Endothelial cell of hepatic sinusoid (primary cell): Measurements from ENCODE around the gene WDR33.
"Not testable (repeated sequence)": the region's sequence is repeated elsewhere in the genome, so short reads cannot be mapped to it uniquely, and the experiment has no call there.

ENCODE experiments used
- in situ Hi-C: cut with HindIII; loops from 2 replicates; pipeline ENCODE4 v1.10.0; 2017; ENCODE audit warnings: low sequenced_read_pairs

The WDR33 gene

GRCh38 chr2:127811397-127812321, 688 bp upstream of the WDR33 start:
- in situ Hi-C loops: no loop called here

- in situ Hi-C loops: no loop called here
Observed at GRCh38 chr2:127810156-127810618, 784 bp downstream of the WDR33 start.

- in situ Hi-C loops: no loop called here
Observed at GRCh38 chr2:127807678-127808353, 3.2 kb downstream of the WDR33 start.

DNA sequence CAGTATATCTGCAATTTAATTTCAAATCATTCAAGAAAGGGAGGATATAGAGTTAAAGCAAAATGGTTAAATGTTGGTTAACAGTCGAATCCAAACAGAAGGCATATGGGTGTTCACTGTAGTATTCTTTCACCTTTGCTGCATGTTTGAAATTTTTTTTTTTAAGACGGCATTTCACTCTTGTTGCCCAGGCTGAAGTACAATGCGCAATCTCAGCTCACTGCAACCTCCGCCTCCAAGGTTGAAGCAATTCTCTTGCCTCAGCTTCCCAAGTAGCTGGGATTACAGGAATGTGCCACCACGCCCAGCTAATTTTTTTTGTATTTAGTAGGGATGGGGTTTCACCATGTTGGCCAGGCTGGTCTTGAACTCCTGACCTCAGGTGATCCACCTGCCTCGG, 4.1 kb downstream of the WDR33 start:
- in situ Hi-C loops: not testable (repeated sequence)

DNA sequence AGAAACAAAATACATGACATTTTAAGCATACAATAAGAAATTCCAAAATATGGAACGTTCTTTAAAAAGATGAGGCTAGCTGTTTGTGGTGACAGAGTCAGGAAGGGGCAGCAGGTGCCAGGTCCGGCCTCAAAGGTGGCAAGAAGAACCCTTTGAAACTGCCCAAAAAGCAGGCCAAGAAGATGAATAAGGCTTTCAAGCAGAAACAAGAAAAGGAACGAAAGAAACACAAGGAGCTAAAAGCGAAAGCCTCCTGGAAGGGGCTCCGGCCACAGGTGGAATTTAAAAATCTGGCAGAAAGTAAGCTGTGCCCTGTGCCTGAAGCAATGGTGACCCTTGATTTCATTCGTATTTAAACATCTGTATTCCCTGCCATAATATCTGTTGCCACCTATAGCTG, 5.5 kb downstream of the WDR33 start:
- in situ Hi-C loops: no loop called here

DNA sequence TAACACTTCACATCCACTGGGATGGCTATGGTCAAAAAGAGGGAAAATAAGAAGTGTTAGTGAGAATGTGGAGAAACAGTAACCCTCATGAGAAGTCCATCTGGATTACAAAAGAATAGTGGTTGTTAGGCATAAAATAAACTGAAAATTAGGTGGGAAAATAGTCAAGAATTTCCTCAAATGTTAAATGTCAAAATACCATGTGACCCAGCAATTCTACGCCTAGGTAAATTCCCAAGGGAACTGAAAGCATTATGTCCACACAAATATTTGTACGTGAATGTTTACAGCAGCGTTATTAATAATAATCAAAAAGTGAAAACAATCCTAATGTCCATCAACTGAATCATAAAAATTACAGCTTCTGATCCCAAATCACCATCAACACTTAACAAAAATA, 11.0 kb downstream of the WDR33 start:
- in situ Hi-C loops: no loop called here

DNA sequence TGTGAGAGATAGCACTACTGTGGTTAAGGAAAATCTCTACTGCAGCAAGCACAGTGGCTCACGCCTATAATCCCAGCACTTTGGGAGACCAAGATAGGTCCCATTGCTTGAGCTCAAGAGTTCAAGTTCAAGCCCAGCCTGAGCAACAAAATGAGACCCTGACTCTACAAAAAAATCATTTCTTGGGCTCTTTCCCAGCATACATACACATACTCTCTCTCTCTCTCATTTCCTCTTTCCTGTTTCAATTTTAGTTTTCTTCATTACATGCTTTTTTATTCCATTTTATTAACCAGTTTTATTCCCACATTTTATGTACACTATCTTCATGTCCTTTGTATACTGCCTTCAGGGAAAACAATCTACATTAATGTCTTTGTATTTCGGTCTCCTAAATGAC, 14.6 kb downstream of the WDR33 start:
- in situ Hi-C loops: no loop called here

GRCh38 chr2:127794901-127795300, 16.1 kb downstream of the WDR33 start:
- in situ Hi-C loops: not testable (repeated sequence)

- in situ Hi-C loops: no loop called here
Observed at GRCh38 chr2:127792805-127793204, 18.2 kb downstream of the WDR33 start.

- in situ Hi-C loops: no loop called here
Observed at GRCh38 chr2:127790694-127791529, 20.1 kb downstream of the WDR33 start.

DNA sequence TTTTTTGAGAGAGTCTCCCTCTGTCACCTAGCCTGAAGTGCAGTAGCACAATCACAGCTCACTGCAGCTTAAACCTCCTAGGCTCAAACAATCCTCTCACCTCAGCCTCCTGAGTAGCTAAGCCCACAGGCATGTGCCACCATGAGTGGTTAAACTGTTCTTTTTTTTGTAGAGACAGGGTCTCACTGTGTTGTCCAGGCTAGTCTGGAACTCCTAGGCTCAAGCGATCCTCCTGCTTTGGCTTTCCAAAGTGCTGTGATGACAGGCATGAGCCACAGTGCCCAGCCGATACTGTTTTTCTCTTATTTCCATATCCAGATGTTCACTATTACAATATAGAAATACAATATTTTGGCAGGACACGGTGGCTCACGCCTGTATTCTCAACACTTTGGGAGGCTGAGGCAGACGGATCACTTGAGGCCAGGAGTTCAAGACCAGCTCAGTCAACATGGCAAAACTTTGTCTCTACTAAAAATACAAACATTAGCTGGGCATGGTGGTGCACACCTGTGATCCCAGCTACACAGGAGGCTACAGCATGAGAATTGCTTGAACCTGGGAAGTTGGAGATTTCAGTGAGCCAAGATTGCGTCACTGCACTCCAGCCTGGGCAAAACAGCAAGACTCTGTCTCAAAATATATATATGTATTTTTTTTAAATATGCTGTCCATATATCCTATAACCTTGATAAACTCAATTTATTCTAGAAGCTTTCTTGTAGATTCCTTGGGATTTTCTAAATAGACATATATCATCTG, 24.7 kb downstream of the WDR33 start:
- in situ Hi-C loops: no loop called here

GRCh38 chr2:127784965-127785518, 25.9 kb downstream of the WDR33 start:
- in situ Hi-C loops: no loop called here

GRCh38 chr2:127783101-127783500, 27.9 kb downstream of the WDR33 start:
- in situ Hi-C loops: no loop called here

DNA sequence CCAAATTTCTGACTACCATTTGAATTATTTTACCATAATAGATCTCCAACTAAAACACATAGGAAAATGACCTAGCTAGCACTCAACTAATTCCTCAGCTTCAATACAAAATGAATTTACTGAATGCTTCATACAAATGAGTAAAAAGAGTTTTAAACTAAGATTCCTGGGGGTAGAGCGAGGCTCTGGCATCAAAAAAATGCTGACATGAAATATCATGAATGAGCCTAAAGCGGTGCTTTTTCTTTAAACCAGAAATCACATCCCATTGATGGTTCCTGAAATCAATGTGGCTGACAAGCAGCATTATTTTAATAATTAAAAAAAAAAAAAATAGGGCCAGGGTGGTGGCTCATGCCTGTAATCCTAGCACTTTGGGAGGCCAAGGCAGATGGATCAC, 32.1 kb downstream of the WDR33 start:
- in situ Hi-C loops: no loop called here

DNA sequence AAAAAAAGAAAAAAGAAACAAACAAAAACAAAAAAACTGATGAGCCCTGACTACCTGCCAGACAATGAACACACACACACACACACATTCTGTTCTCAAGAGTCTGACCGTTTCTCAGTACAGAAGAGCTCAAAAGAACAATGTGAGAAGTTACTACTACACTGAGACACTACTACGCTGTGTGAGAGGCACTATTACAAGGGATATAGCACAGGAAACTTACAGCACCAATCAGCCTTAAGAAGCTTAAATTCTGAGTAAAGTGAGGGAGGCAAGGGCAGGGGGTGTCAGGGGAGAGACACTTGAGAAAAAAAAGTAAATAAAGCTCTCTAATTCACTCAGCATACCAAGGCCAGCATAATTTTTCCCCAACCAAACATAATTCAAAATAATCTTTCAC, 32.5 kb downstream of the WDR33 start:
- in situ Hi-C loops: no loop called here

DNA sequence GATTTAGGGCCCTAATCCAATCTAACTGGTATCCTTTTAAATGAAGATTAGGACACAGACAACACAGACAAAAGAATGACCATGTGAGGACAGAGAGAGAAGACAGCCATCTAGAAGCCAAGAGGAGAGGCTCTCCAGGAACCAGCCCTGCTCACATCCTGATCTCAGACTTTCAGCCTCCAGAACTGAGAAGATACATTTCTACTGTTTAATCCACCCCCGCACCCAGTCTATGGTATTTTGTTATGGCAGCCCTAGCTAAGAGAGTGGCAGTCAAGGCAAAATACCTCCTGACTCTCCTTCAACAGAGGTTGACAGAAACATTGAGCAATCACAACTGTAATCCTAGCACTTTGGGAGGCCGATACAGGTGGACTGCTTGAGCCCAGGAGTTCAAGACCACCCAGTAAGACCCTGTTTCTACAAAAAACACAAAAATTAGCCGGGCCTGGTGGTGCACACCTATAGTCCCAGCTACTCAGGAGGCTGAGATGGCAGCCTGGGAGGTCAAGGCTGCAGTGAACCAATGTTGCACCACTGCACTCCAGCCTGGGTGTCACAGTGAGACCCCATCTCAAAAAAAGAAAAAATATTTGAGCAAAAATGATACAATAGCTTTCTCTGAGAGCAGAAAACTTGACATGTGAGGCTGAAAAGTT, 34.7 kb downstream of the WDR33 start:
- in situ Hi-C loops: no loop called here

DNA sequence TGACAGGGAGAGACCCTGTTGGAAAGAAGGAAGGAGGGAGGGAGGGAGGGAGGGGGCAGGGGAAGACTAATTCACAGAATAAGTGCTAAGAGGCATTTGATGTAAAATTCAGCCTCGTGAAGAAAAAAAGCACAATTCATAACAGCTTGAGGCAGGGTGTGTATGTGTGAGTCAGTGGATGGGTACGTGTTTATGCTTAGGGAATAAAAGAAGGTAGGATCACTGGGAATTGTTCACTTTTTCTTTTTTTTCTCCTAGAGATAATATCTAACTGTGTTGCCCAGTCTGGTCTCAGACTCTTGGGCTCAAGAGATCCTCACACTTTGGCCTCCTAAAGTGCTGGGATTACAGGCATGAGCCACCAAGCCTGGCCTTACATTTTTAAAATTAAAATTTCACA, 39.2 kb downstream of the WDR33 start:
- in situ Hi-C loops: no loop called here

DNA sequence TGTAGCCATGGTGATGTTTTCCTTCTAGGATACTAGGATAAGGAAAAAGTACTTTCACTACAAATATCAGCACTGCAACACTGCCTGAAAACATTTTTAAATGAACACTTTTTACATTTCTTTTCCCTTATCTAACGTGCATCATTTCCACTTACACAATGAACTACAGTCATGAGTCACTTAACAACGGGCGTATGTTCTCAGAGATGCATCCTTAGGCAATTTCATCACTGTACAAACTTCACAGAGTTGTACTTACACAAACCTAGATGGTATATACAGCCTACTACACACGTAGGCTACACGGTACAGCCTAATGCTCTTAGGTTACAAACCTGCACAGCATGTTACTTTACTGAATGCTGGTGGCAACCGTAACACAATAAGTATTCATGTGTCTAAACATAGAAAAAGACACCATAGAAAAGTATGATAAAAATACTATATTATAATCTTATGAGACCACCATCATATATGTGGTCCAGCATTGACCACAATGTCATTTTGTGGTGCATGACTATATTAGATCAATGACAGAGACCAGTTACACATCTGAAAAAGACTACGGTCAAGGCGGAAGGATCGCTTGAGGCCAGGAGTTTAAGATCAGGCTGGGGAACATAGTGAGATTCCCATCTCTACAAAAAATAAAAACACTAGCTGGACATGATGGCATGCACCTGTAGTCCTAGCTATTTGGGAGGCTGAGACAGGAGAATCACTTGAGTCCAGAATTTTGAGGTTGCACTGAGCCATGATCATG, 39.8 kb downstream of the WDR33 start:
- in situ Hi-C loops: no loop called here

GRCh38 chr2:127770534-127770933, 40.4 kb downstream of the WDR33 start:
- in situ Hi-C loops: not testable (repeated sequence)
